Testis (tissue), 3 donors: ENCODE measurements around the gene GDI1. TPM values are rescaled to one million over a fixed set of nuclear protein-coding genes. Genes with fewer than 3 reads are reported as not detected.

ENCODE experiments used
- DNase-seq: peaks from one replicate; pipeline ENCODE4 v3.0.0-alpha.2; 2019
- H3K27ac ChIP-seq, 2 donors: fragments of 200-600 bp; sonication (generic); one replicate each; pipeline ENCODE4 v1.5.1; 2019
- H3K27me3 ChIP-seq: fragments of 200-600 bp; sonication (generic); one replicate; pipeline ENCODE4 v1.5.1; 2019
- H3K36me3 ChIP-seq: fragments of 200-600 bp; sonication (generic); one replicate; pipeline ENCODE4 v1.5.1; 2017; ENCODE audit warnings: low read depth; ENCODE audit errors: missing control alignments
- H3K4me1 ChIP-seq: fragments of 200-600 bp; sonication (generic); one replicate; pipeline ENCODE4 v1.5.1; 2019
- H3K4me3 ChIP-seq, 2 donors: fragments of 200-600 bp; sonication (generic); one replicate each; pipeline ENCODE4 v1.5.1; 2017 to 2019
- H3K9me3 ChIP-seq: fragments of 200-600 bp; sonication (generic); one replicate; pipeline ENCODE4 v1.5.1; 2017
- CTCF ChIP-seq, 3 experiments: fragments of 450-650 bp in 2 of 3; fragments of 200-600 bp in 1 of 3; sonication (generic) in 1 of 3; IDR thresholded peaks; one replicate each; pipeline ENCODE4 v1.5.1; 2016 to 2019; ENCODE audit warnings: antibody characterized with exemption in 3 of 3, mild to moderate bottlenecking in 2 of 3, moderate library complexity in 1 of 3
- POLR2A ChIP-seq: fragments of 450-650 bp; IDR thresholded peaks from one replicate; pipeline ENCODE4 v1.6.1; 2017; ENCODE audit warnings: antibody characterized with exemption, mild to moderate bottlenecking, moderate library complexity
- WGBS, 2 donors: methylation state at CpG; one replicate each; pipeline ENCODE4 v1.1.5; 2018; 5-methylcytosine and 5-hydroxymethylcytosine counted together
- intact Hi-C: fragments of 100-400 bp; cut with DNase I; formaldehyde crosslinking; loops from one replicate; pipeline ENCODE4 v1.15.1; 2023; ENCODE audit warnings: low total_unique reads
- polyA plus RNA-seq: library from polyadenylated mRNA; stranded (reverse); fragments of 350-450 nt; fragmentation: Illumina TruSeq; extraction: RNeasy Lipid Tissue Mini Kit (QIAGEN cat#74804); gene quantifications from one replicate; pipeline ENCODE4 v1.2.3, GENCODE V29; 2014; ENCODE audit warnings: low read depth, low replicate concordance; ENCODE audit not compliant: insufficient read depth
- total RNA-seq, 2 donors: library from RNA; depleted of rRNA; stranded (reverse); fragments of >200 nt; gene quantifications; one replicate each; pipeline ENCODE4 v1.2.3, GENCODE V29; 2016

GDI1 gene
- total and polyA plus RNA-seq, 3 donors from 2014 or later = 118 to 162 (median 158) TPM

- Histone ChIP-seq H3K9me3 (no peaks in the 10 kb centered on the region), H3K27me3 (no peaks in the 10 kb centered on the region), H3K4me3 (no peak overlapping the region), H3K27ac (no peak overlapping the region), H3K4me1 (no peaks in the 10 kb centered on the region), H3K36me3 (no peaks in the 10 kb centered on the region)
- intact Hi-C loops = no loop called here
- no peak for DNase-seq
- TF ChIP-seq CTCF (IDR thresholded peaks at IDR 0.05) (no peak), POLR2A (no peak)
- WGBS, 2 donors = 63% methylated on average over 8 of the region's 8 CpGs; no CpG with 5 or more reads in 1 of the 2 donors
Measured at GRCh38 chrX:154462396-154462795, 25.4 kb downstream of the GDI1 start.

GRCh38 chrX:154463611-154464220, 26.8 kb downstream of the GDI1 start:
- TF ChIP-seq POLR2A (no peak), CTCF (IDR thresholded peaks at IDR 0.05) (no peak)
- no peaks in the 10 kb centered on the region for H3K36me3 ChIP-seq
- intact Hi-C loops = no loop called here
- 90% methylated on average over 6 of the region's 36 CpGs; no CpG with 5 or more reads in 1 of the 2 donors for WGBS, 2 donors
- no peaks in the 10 kb centered on the region for H3K9me3 ChIP-seq
- no peak overlapping the region for H3K4me3 ChIP-seq
- H3K27ac ChIP-seq = no peak overlapping the region
- no peak for DNase-seq
- no peaks in the 10 kb centered on the region for H3K27me3 ChIP-seq
- no peaks in the 10 kb centered on the region for H3K4me1 ChIP-seq

- no peak for DNase-seq
- Histone ChIP-seq H3K4me1 (no peaks in the 10 kb centered on the region), H3K36me3 (no peaks in the 10 kb centered on the region), H3K27me3 (no peaks in the 10 kb centered on the region), H3K27ac (no peak overlapping the region), H3K9me3 (no peaks in the 10 kb centered on the region), H3K4me3 (no peak overlapping the region)
- intact Hi-C loops = no loop called here
- TF ChIP-seq POLR2A = no peak
- TF ChIP-seq CTCF (IDR thresholded peaks at IDR 0.05) = no peak
- WGBS, 2 donors = 94% methylated on average over 13 of the region's 28 CpGs; no CpG with 5 or more reads in 1 of the 2 donors
Measured at GRCh38 chrX:154464806-154465365, 27.9 kb downstream of the GDI1 start.

GRCh38 chrX:154465601-154466000, 28.6 kb downstream of the GDI1 start:
- DNase-seq = no peak
- 94% methylated on average over 12 of the region's 14 CpGs; no CpG with 5 or more reads in 1 of the 2 donors for WGBS, 2 donors
- Histone ChIP-seq H3K4me1 (no peaks in the 10 kb centered on the region), H3K27me3 (no peaks in the 10 kb centered on the region), H3K9me3 (no peaks in the 10 kb centered on the region), H3K27ac (no peak overlapping the region), H3K4me3 (no peak overlapping the region), H3K36me3 (no peaks in the 10 kb centered on the region)
- no peak for TF ChIP-seq CTCF (IDR thresholded peaks at IDR 0.05)
- no peak for TF ChIP-seq POLR2A
- intact Hi-C loops = no loop called here

GRCh38 chrX:154466036-154466435, 29.1 kb downstream of the GDI1 start:
- Histone ChIP-seq H3K27ac (no peak overlapping the region), H3K4me1 (no peaks in the 10 kb centered on the region), H3K36me3 (no peaks in the 10 kb centered on the region), H3K4me3 (no peak overlapping the region), H3K9me3 (no peaks in the 10 kb centered on the region), H3K27me3 (no peaks in the 10 kb centered on the region)
- no peak for DNase-seq
- TF ChIP-seq POLR2A = no peak
- no peak for TF ChIP-seq CTCF (IDR thresholded peaks at IDR 0.05)
- 93% methylated on average over 18 of the region's 32 CpGs; no CpG with 5 or more reads in 1 of the 2 donors for WGBS, 2 donors
- intact Hi-C loops = no loop called here
